Measurements from ENCODE around the gene ATXN7L3B.
A peak's percentile ranks its signal among the peaks of the same experiment; 100 is the strongest.

GRCh38 chr12:74537126-74537706, 419 bp upstream of the ATXN7L3B start:
- TF ChIP-seq EP300 (IDR thresholded peaks at IDR 0.05) (no peak), CTCF (IDR thresholded peaks at IDR 0.05) (peak in 2 of 3 donors; percentile 32 to 45), POLR2A (IDR thresholded peaks at IDR 0.05) (no peak)

All from ovary (tissue), 3 donors.